PC-3 (cell line): Measurements from ENCODE around the gene ARHGAP42.

Experiments
- EZH2 ChIP-seq: fragments of 300-600 bp; sonication (generic); IDR thresholded peaks from one replicate; pipeline ENCODE4 v1.6.1; 2017; ENCODE audit warnings: antibody characterized with exemption, mild to moderate bottlenecking, low read length; ENCODE audit not compliant: unreplicated experiment
- TF ChIP-seq, protein P1 (sequence below): fragments of 300-600 bp; sonication (generic); conservative IDR thresholded peaks from 2 replicates; pipeline ENCODE4 v1.5.1; 2017; ENCODE audit warnings: antibody characterized with exemption, low read depth, mild to moderate bottlenecking, low read length

DNA sequence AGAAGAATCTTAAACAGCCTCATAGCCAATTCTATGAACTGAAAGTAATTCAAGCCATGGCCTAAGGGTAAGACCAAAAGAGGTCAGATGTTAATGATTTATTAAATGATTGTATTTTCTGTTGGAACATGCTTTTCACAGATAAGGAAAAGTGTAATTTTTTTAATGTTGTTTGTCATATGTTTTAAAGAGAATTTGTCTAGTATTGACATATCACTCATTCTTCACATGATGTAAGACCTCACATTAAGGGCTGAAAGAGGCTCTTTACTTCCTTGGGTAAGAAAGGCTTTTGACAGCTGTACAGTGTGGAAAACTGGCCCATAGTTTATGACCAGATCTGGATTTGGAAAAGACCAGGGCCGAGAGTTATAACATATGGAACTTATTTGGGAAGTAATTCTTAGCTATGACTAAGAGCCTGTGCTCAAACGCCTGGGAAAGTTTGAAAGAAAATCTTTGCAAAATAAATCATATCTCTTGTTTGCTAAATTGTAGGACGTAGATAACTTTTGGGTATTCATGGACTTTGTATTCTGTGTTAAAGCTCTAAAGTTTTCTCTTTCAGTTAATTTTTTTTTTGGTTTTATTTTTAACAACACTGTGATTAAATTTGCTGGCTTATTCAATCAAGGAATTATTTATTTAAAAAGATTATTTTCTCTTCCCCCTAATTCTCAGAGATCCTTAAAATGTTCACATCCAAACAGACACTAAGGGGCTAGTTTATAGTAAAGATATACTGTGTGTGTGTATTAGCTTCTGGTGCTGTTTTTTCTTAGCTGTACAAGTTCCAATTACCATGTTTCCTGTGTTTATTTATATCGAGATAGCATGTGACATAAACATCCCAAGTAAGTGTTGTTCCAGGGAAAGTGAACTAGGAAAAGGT, 162.2 kb downstream of the ARHGAP42 start:
- TF ChIP-seq, protein P1, sequence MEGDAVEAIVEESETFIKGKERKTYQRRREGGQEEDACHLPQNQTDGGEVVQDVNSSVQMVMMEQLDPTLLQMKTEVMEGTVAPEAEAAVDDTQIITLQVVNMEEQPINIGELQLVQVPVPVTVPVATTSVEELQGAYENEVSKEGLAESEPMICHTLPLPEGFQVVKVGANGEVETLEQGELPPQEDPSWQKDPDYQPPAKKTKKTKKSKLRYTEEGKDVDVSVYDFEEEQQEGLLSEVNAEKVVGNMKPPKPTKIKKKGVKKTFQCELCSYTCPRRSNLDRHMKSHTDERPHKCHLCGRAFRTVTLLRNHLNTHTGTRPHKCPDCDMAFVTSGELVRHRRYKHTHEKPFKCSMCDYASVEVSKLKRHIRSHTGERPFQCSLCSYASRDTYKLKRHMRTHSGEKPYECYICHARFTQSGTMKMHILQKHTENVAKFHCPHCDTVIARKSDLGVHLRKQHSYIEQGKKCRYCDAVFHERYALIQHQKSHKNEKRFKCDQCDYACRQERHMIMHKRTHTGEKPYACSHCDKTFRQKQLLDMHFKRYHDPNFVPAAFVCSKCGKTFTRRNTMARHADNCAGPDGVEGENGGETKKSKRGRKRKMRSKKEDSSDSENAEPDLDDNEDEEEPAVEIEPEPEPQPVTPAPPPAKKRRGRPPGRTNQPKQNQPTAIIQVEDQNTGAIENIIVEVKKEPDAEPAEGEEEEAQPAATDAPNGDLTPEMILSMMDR, result no peak
- TF ChIP-seq EZH2, result no peak
